Adrenal gland (tissue), 5 donors: ENCODE results near the gene ZBP1.

ENCODE experiments used
- CTCF ChIP-seq, 6 experiments: fragments of 450-650 bp in 4 of 6; fragments of 200-600 bp in 2 of 6; sonication (generic) in 1 of 6; IDR thresholded peaks; 1 replicate in 5 of 6; 2 replicates in 1 of 6; pipeline versions ENCODE4 v1.5.1 to v1.8.0; 2016 to 2021; ENCODE audit warnings: antibody characterized with exemption in 6 of 6, mild to moderate bottlenecking in 2 of 6, moderate library complexity in 1 of 6
- POLR2A ChIP-seq, 2 donors: fragments of 450-650 bp; IDR thresholded peaks; one replicate each; pipeline ENCODE4 v1.6.1; 2017; ENCODE audit warnings: antibody characterized with exemption in 2 of 2, mild to moderate bottlenecking in 2 of 2, moderate library complexity in 1 of 2
- donor health status: DM: no; HTN: no; CAD: no.

DNA sequence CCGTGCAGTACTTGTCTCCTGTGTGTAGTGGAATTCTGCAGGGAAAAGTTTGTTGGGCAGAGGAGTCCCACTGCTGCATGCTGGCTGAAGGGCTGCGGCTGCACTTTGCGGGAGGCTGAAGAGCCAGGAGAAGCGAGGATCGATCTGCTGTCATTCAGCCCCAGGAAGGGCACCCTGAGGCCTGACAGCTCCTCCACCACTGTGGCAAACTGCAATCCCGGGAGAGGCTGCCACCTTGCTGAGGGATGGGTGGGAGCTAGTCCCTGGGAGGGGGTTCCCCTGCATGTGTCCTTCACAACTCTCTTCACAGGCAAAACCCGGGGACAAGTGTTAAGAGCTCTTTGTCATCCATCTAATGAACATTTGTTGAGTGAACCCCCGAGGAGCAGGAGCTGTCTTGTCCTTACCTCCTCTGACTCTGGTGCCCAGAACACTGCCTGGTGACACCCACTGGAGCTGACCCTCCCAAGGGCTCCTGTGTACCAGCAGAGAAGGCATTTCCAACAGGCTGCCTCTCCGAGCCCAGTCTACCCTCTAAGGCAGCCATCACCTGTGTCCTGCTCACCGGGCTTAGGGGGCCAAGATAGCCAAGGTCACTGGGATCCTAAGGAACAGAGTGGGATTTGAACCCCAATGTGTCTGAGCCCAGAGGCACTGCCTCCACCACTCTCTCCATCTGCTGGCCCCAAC lies 41.6 kb downstream of the ZBP1 start:
- TF ChIP-seq CTCF (IDR thresholded peaks at IDR 0.05), result no peak
- TF ChIP-seq POLR2A (IDR thresholded peaks at IDR 0.05), result no peak
